Dermis blood vessel endothelial cell (primary cell): ENCODE data around the gene UMODL1. TPM values are rescaled to one million over a fixed set of nuclear protein-coding genes. Genes with fewer than 3 reads are reported as not detected.

Experiments
- total RNA-seq: library from RNA; depleted of rRNA; stranded (reverse); fragments of >200 nt; gene quantifications from 2 replicates; pipeline ENCODE4 v1.2.3, GENCODE V29; 2014

Gene UMODL1
- total RNA-seq, 1 donor from 2014 or later: not detected

Other genes with a start within 250 kb of the UMODL1 start
- gene PRDM15, start 192.0 kb upstream of the UMODL1 start, total RNA-seq: 5.8 and 7.3 TPM in 2 replicates
- 51.7 and 63.0 TPM in 2 replicates for gene C2CD2, start 117.3 kb upstream of the UMODL1 start, total RNA-seq
- 5.3 and 6.1 TPM in 2 replicates for gene ZBTB21, start 61.0 kb upstream of the UMODL1 start, total RNA-seq
- 81.6 and 111 TPM in 2 replicates for gene ABCG1, start 147.8 kb downstream of the UMODL1 start, total RNA-seq
- 81.9 and 257 TPM in 2 replicates for gene TFF3, start 244.1 kb downstream of the UMODL1 start, total RNA-seq